MM.1S (cell line): ENCODE results near the gene PLEKHO2.

Experiments
- EZH2 ChIP-seq: fragments of 300-600 bp; sonication (generic); optimal IDR thresholded peaks from 2 replicates; pipeline ENCODE3; 2017; ENCODE audit warnings: low read depth, mild to moderate bottlenecking, antibody characterized with exemption, low read length, mixed read lengths
- EZH2phosphoT487 ChIP-seq: fragments of 300-600 bp; sonication (generic); IDR thresholded peaks from 2 replicates; pipeline ENCODE4 v1.6.1; 2018; ENCODE audit warnings: antibody characterized with exemption, low read length
- TF ChIP-seq, protein P1 (sequence below): fragments of 300-600 bp; sonication (generic); IDR thresholded peaks from 2 replicates; pipeline ENCODE4 v1.5.1; 2016; ENCODE audit warnings: antibody characterized with exemption, low read length, mixed read lengths

DNA sequence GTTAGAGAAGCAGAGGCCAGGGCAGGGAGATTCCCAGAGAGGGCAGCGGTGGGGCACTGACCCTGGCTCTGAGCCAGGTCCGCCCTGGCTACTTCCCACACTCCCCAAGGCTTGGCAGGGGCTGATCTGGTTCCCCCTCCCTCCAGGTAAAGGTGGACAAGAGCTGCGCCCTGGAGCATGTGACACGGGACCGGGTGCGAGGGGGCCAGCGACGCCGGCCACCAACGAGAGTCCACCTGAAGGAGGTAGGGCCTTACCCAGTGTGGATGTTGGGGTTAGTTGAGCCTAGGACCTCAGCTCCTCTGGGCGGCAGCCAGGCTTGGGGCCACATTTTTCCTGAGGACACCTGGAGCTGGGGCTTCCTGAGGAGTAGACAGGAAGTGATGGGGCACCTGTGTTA lies 19.6 kb downstream of the PLEKHO2 start:
- TF ChIP-seq, protein P1, sequence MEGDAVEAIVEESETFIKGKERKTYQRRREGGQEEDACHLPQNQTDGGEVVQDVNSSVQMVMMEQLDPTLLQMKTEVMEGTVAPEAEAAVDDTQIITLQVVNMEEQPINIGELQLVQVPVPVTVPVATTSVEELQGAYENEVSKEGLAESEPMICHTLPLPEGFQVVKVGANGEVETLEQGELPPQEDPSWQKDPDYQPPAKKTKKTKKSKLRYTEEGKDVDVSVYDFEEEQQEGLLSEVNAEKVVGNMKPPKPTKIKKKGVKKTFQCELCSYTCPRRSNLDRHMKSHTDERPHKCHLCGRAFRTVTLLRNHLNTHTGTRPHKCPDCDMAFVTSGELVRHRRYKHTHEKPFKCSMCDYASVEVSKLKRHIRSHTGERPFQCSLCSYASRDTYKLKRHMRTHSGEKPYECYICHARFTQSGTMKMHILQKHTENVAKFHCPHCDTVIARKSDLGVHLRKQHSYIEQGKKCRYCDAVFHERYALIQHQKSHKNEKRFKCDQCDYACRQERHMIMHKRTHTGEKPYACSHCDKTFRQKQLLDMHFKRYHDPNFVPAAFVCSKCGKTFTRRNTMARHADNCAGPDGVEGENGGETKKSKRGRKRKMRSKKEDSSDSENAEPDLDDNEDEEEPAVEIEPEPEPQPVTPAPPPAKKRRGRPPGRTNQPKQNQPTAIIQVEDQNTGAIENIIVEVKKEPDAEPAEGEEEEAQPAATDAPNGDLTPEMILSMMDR = no peak
- no peak for TF ChIP-seq EZH2phosphoT487
- no peak for TF ChIP-seq EZH2
